ENCODE results near the gene BACH2. TPM values are rescaled to one million over a fixed set of nuclear protein-coding genes. Genes with fewer than 3 reads are reported as not detected.

Gene BACH2
- total RNA-seq, 1 donor, result 3.6 TPM

DNA sequence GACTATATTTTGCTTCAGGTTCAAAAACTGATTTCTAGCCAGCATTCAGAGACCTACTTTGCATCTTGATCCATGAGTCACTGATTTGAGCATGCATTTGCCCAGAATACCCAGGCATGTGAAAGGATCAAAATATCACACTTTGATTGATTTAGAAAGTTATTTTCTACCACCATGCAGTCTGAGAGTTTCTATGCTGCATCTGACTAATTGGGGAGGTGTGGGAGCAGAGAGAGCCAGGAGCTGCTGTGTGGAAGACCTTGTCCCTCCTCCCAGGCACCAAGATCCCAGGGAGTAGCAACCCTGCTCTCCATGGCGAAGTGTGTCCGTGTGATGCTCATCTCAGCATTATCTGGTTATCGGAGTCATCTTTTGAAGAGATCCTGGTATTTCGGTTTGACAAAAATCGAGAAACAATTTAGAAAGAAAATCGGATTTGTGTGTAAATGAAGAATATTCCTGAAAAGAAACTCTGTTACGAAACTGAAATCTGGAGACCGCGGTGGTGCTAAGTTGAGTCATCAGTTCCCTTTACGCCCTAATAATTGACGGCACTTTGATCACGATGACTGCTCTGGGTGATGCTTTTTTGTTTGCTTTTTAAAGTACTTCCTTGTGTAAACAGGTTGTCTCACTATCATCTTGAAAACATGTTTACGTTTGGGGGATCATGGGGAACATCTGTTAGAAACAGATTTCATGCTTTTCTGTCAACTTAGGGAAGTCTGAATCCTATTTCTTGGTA is 193.4 kb downstream of the BACH2 start:
- Histone ChIP-seq H3K27ac (ENCODE audit: low read depth, low read length) (no peak overlapping the region), H3K27me3 (ENCODE audit: insufficient read depth, low read length) (no peaks in the 10 kb centered on the region), H3K4me1 (ENCODE audit: insufficient read depth, low read length) (peaks cover 6% of the 10 kb centered on the region), H4K20me1 (ENCODE audit: insufficient read depth, low read length) (no peaks in the 10 kb centered on the region), H3K79me2 (ENCODE audit: insufficient read depth, low read length) (no peaks in the 10 kb centered on the region), H3K9me3 (ENCODE audit: low read depth, low read length) (no peaks in the 10 kb centered on the region), H3K4me2 (ENCODE audit: insufficient read depth, low read length) (no peak overlapping the region), H2AFZ (ENCODE audit: low read length) (no peak overlapping the region), H3K4me3 (ENCODE audit: insufficient read depth, low read length) (no peak overlapping the region), H3K36me3 (ENCODE audit: insufficient read depth, low read length) (no peaks in the 10 kb centered on the region)
- TF ChIP-seq, protein P1, sequence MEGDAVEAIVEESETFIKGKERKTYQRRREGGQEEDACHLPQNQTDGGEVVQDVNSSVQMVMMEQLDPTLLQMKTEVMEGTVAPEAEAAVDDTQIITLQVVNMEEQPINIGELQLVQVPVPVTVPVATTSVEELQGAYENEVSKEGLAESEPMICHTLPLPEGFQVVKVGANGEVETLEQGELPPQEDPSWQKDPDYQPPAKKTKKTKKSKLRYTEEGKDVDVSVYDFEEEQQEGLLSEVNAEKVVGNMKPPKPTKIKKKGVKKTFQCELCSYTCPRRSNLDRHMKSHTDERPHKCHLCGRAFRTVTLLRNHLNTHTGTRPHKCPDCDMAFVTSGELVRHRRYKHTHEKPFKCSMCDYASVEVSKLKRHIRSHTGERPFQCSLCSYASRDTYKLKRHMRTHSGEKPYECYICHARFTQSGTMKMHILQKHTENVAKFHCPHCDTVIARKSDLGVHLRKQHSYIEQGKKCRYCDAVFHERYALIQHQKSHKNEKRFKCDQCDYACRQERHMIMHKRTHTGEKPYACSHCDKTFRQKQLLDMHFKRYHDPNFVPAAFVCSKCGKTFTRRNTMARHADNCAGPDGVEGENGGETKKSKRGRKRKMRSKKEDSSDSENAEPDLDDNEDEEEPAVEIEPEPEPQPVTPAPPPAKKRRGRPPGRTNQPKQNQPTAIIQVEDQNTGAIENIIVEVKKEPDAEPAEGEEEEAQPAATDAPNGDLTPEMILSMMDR (IDR thresholded peaks at IDR 0.05; ENCODE audit: extremely low read depth, low read depth, low read length), result no peak
- DNase-seq (ENCODE audit: insufficient read length, low spot score, missing footprints), result no peak

DNA sequence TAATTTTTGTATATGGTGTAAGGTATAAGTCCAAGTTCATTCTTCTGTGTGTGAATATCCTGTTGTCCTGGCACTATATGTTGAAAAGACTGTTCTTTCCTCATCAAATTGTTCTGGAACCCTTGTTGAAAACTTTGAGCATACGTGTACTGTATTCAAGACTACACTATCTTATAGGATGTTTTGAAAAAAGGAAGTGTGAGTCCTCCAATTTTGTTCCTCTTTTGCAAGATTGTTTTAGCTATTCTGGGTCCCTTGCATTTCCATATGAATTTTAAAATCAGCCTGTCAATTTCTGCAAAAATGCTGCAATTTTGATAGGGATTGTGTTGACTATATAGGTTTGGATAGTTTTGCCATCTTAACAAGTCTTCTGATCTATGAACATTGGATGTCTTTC is 195.2 kb downstream of the BACH2 start:
- Histone ChIP-seq H4K20me1 (ENCODE audit: insufficient read depth, low read length) (no peaks in the 10 kb centered on the region), H3K4me1 (ENCODE audit: insufficient read depth, low read length) (peaks cover 21% of the 10 kb centered on the region), H3K27me3 (ENCODE audit: insufficient read depth, low read length) (no peaks in the 10 kb centered on the region), H2AFZ (ENCODE audit: low read length) (no peak overlapping the region), H3K27ac (ENCODE audit: low read depth, low read length) (no peak overlapping the region), H3K36me3 (ENCODE audit: insufficient read depth, low read length) (no peaks in the 10 kb centered on the region), H3K4me2 (ENCODE audit: insufficient read depth, low read length) (no peak overlapping the region), H3K79me2 (ENCODE audit: insufficient read depth, low read length) (no peaks in the 10 kb centered on the region), H3K4me3 (ENCODE audit: insufficient read depth, low read length) (no peak overlapping the region), H3K9me3 (ENCODE audit: low read depth, low read length) (no peaks in the 10 kb centered on the region)
- DNase-seq (ENCODE audit: insufficient read length, low spot score, missing footprints), result no peak
- TF ChIP-seq, protein P1 (IDR thresholded peaks at IDR 0.05; ENCODE audit: extremely low read depth, low read depth, low read length), result no peak

DNA sequence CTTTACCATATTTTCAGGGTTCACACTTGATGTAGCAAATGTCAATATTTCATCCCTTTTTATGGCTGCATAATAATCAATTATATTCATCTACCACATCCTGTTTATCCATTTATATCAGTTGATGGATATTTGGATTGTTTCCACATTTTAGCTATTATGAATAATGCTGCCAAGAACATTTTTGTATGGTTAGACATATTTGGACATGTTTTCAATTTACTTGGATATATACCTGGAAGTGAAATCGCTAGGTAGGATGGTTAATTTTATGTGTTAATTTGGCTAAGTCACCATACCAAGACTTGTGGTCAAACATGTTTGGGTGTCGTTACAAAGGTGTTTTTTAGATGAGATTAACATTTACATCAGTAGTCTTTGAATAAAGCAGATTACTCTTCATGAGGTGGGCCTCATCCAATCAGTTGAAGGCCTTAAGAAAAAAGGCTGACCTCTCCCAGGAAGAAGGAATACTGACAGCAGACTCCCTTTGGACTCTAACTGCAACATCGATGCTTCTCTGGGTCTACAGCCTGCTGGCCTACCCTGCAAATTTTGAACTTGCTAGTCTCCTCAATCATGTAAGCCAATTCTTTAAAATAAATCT is 196.5 kb downstream of the BACH2 start:
- Histone ChIP-seq H2AFZ (ENCODE audit: low read length) (no peak overlapping the region), H3K4me1 (ENCODE audit: insufficient read depth, low read length) (peaks cover 21% of the 10 kb centered on the region), H3K27ac (ENCODE audit: low read depth, low read length) (no peak overlapping the region), H4K20me1 (ENCODE audit: insufficient read depth, low read length) (no peaks in the 10 kb centered on the region), H3K79me2 (ENCODE audit: insufficient read depth, low read length) (no peaks in the 10 kb centered on the region), H3K36me3 (ENCODE audit: insufficient read depth, low read length) (no peaks in the 10 kb centered on the region), H3K4me2 (ENCODE audit: insufficient read depth, low read length) (no peak overlapping the region), H3K9me3 (ENCODE audit: low read depth, low read length) (no peaks in the 10 kb centered on the region), H3K4me3 (ENCODE audit: insufficient read depth, low read length) (no peak overlapping the region), H3K27me3 (ENCODE audit: insufficient read depth, low read length) (no peaks in the 10 kb centered on the region)
- DNase-seq (ENCODE audit: insufficient read length, low spot score, missing footprints), result no peak
- TF ChIP-seq, protein P1 (IDR thresholded peaks at IDR 0.05; ENCODE audit: extremely low read depth, low read depth, low read length), result no peak

DNA sequence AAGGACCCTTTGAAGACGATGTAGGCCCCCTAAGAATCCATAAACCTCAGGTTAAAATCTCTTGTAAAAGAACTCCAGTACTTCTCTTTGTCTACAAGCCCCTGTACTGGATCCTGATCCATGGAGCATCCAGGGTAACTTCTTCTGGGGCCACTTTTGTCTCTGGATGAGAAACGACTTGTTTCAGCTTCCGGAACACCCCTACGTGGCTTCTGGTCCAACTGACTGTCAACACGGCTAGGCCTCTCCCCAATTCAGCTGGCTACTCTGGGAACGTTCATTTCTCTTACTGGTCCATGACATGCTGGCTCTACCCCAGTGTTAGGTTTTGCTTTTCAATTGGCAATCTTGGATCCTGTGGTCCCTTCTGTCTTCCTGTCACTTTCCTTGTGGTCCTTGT is 198.0 kb downstream of the BACH2 start:
- Histone ChIP-seq H3K27ac (ENCODE audit: low read depth, low read length) (peak overlapping the region; percentile 86), H3K4me2 (ENCODE audit: insufficient read depth, low read length) (no peak overlapping the region)

More for the DNA sequence above, 198.0 kb downstream of the BACH2 start:
- Histone ChIP-seq H4K20me1 (ENCODE audit: insufficient read depth, low read length) (no peaks in the 10 kb centered on the region), H3K9me3 (ENCODE audit: low read depth, low read length) (no peaks in the 10 kb centered on the region), H3K36me3 (ENCODE audit: insufficient read depth, low read length) (no peaks in the 10 kb centered on the region), H3K27me3 (ENCODE audit: insufficient read depth, low read length) (no peaks in the 10 kb centered on the region), H3K4me3 (ENCODE audit: insufficient read depth, low read length) (no peak overlapping the region), H2AFZ (ENCODE audit: low read length) (peak overlapping the region; percentile 48), H3K4me1 (ENCODE audit: insufficient read depth, low read length) (peaks cover 21% of the 10 kb centered on the region), H3K79me2 (ENCODE audit: insufficient read depth, low read length) (no peaks in the 10 kb centered on the region)
- TF ChIP-seq, protein P1 (IDR thresholded peaks at IDR 0.05; ENCODE audit: extremely low read depth, low read depth, low read length), result no peak
- no peak for DNase-seq (ENCODE audit: insufficient read length, low spot score, missing footprints)
